Measurements from ENCODE around the gene TBX20.
"Not testable (repeated sequence)": the region's sequence is repeated elsewhere in the genome, so short reads cannot be mapped to it uniquely, and the experiment has no call there.

- not testable (repeated sequence) for TF ChIP-seq CTCF (IDR thresholded peaks at IDR 0.05); POLR2AphosphoS5 (IDR thresholded peaks at IDR 0.05); POLR2A (IDR thresholded peaks at IDR 0.05); EP300 (IDR thresholded peaks at IDR 0.05; ENCODE audit: low read depth)
These were observed 73.2 kb downstream of the TBX20 start for GRCh38 chr7:35180665-35181064.
